Neural crest cell (in vitro differentiated cells): Measurements from ENCODE around the gene VASN. TPM values are rescaled to one million over a fixed set of nuclear protein-coding genes. Genes with fewer than 3 reads are reported as not detected.
A peak's percentile ranks its signal among the peaks of the same experiment; 100 is the strongest.

Experiments
- DNase-seq: peaks from one replicate; pipeline ENCODE4 v3.0.0; 2021; ENCODE audit warnings: low read depth, mixed read lengths, low spot score
- H3K27ac Mint-ChIP-seq: one replicate; pipeline ENCODE4 v1.8.0; 2021; ENCODE audit warnings: mild to moderate bottlenecking, mixed read lengths; ENCODE audit not compliant: unreplicated experiment
- H3K27me3 Mint-ChIP-seq: 2 replicates; pipeline ENCODE4 v1.8.0; 2021; ENCODE audit warnings: low read depth, mild to moderate bottlenecking, mixed read lengths
- H3K36me3 Mint-ChIP-seq: 2 replicates; pipeline ENCODE4 v1.8.0; 2021; ENCODE audit warnings: low read depth, mild to moderate bottlenecking, mixed read lengths
- H3K4me1 Mint-ChIP-seq: 2 replicates; pipeline ENCODE4 v1.8.0; 2021; ENCODE audit warnings: mixed read lengths
- H3K4me3 Mint-ChIP-seq: one replicate; pipeline ENCODE4 v1.8.0; 2021; ENCODE audit warnings: mild to moderate bottlenecking, mixed read lengths
- H3K9me3 Mint-ChIP-seq: 2 replicates; pipeline ENCODE4 v1.8.0; 2021; ENCODE audit warnings: mixed read lengths
- CTCF ChIP-seq: fragments of 200-600 bp; sonication (generic); conservative IDR thresholded peaks from 2 replicates; pipeline ENCODE4 v1.5.0; 2021; ENCODE audit warnings: antibody characterized with exemption, mild to moderate bottlenecking
- long read RNA-seq: library from polyadenylated mRNA; unstranded; transcript quantifications from one replicate; pipeline ENCODE4 v2.0.0, GENCODE V29; 2020
- total RNA-seq: library from RNA; stranded (reverse); gene quantifications from 2 replicates; pipeline ENCODE4 v1.2.1, GENCODE V29; 2021

The VASN gene
- 0.91 and 1.2 TPM in 2 replicates for total RNA-seq
- long read RNA-seq: 0 reads

GRCh38 chr16:4371357-4372000, at the start of gene VASN:
Gene VASN, plus strand, starts transcription at chr16:4371848. Its CDS starts 9,030 bp downstream, at chr16:4380878.
- H3K27ac Mint-ChIP-seq: no peak within 1 kb of the TSS
- H3K4me3 Mint-ChIP-seq: peak within 1 kb of the TSS; percentile 82

GRCh38 chr16:4322121-4323052, 49.3 kb upstream of the VASN start:
- H3K9me3 Mint-ChIP-seq: no peaks in the 10 kb centered on the region
- no peak overlapping the region for H3K4me3 Mint-ChIP-seq
- TF ChIP-seq CTCF: no peak
- no peaks in the 10 kb centered on the region for H3K36me3 Mint-ChIP-seq
- peaks cover 19% of the 10 kb centered on the region for H3K4me1 Mint-ChIP-seq
- no peak overlapping the region for H3K27ac Mint-ChIP-seq
- H3K27me3 Mint-ChIP-seq: no peaks in the 10 kb centered on the region
- DNase-seq: no peak

More at GRCh38 chr16:4371357-4372000, at the start of gene VASN:
- H3K9me3 Mint-ChIP-seq: no peaks in the 10 kb centered on the region
- TF ChIP-seq CTCF: no peak
- DNase-seq: peak; percentile 65
- H3K4me1 Mint-ChIP-seq: peaks cover 5% of the 10 kb centered on the region
- H3K36me3 Mint-ChIP-seq: no peaks in the 10 kb centered on the region
- H3K27me3 Mint-ChIP-seq: peaks cover 11% of the 10 kb centered on the region

GRCh38 chr16:4323071-4323844, 48.4 kb upstream of the VASN start:
- H3K9me3 Mint-ChIP-seq: no peaks in the 10 kb centered on the region
- no peak for TF ChIP-seq CTCF
- no peaks in the 10 kb centered on the region for H3K36me3 Mint-ChIP-seq
- no peak overlapping the region for H3K27ac Mint-ChIP-seq
- peaks cover 13% of the 10 kb centered on the region for H3K4me1 Mint-ChIP-seq
- no peak overlapping the region for H3K4me3 Mint-ChIP-seq
- H3K27me3 Mint-ChIP-seq: no peaks in the 10 kb centered on the region
- no peak for DNase-seq

- Mint-ChIP-seq H3K27ac (peak overlapping the region; percentile 86), H3K9me3 (no peaks in the 10 kb centered on the region), H3K4me1 (peaks cover 9% of the 10 kb centered on the region), H3K27me3 (no peaks in the 10 kb centered on the region), H3K4me3 (peak overlapping the region; percentile 77), H3K36me3 (no peaks in the 10 kb centered on the region)
- peak; percentile 39 for DNase-seq
- TF ChIP-seq CTCF: no peak
Observed at GRCh38 chr16:4323845-4324488, 47.7 kb upstream of the VASN start.
